Measurements from ENCODE around the gene STRIP2.
"Not testable (repeated sequence)": the region's sequence is repeated elsewhere in the genome, so short reads cannot be mapped to it uniquely, and the experiment has no call there.

Gene STRIP2

GRCh38 chr7:129423700-129424410 is 10.4 kb upstream of the STRIP2 start:
- DNase-seq (ENCODE audit: low spot score) = no peak

- DNase-seq (ENCODE audit: low spot score) = no peak
Observed at GRCh38 chr7:129426482-129426881, 7.8 kb upstream of the STRIP2 start.

GRCh38 chr7:129427526-129428045 is 6.6 kb upstream of the STRIP2 start:
- DNase-seq (ENCODE audit: low spot score) = no peak

GRCh38 chr7:129431911-129432643 is 2.2 kb upstream of the STRIP2 start:
- no peak for DNase-seq (ENCODE audit: low spot score)

- peak; percentile 32 for DNase-seq (ENCODE audit: low spot score)
Observed at GRCh38 chr7:129434675-129435318, 565 bp downstream of the STRIP2 start.

GRCh38 chr7:129435414-129435829 is 1.2 kb downstream of the STRIP2 start:
- no peak for DNase-seq (ENCODE audit: low spot score)

GRCh38 chr7:129436335-129436923 is 2.2 kb downstream of the STRIP2 start:
- DNase-seq (ENCODE audit: low spot score) = no peak

GRCh38 chr7:129437190-129437589 is 3.0 kb downstream of the STRIP2 start:
- DNase-seq (ENCODE audit: low spot score) = no peak

- no peak for DNase-seq (ENCODE audit: low spot score)
Observed at GRCh38 chr7:129438281-129438838, 4.1 kb downstream of the STRIP2 start.

- DNase-seq (ENCODE audit: low spot score) = peak; percentile 19
Observed at GRCh38 chr7:129438839-129439651, 4.8 kb downstream of the STRIP2 start.

- no peak for DNase-seq (ENCODE audit: low spot score)
Observed at GRCh38 chr7:129439963-129440625, 5.9 kb downstream of the STRIP2 start.

GRCh38 chr7:129443612-129444011 is 9.4 kb downstream of the STRIP2 start:
- no peak for DNase-seq (ENCODE audit: low spot score)

- not testable (repeated sequence) for DNase-seq (ENCODE audit: low spot score)
Observed at GRCh38 chr7:129444776-129445175, 10.5 kb downstream of the STRIP2 start.

- DNase-seq (ENCODE audit: low spot score) = not testable (repeated sequence)
Observed at GRCh38 chr7:129446925-129447324, 12.7 kb downstream of the STRIP2 start.

- not testable (repeated sequence) for DNase-seq (ENCODE audit: low spot score)
Observed at GRCh38 chr7:129447445-129447844, 13.2 kb downstream of the STRIP2 start.

GRCh38 chr7:129448608-129449007 is 14.4 kb downstream of the STRIP2 start:
- not testable (repeated sequence) for DNase-seq (ENCODE audit: low spot score)

GRCh38 chr7:129450295-129450694 is 16.1 kb downstream of the STRIP2 start:
- no peak for DNase-seq (ENCODE audit: low spot score)

GRCh38 chr7:129452589-129453231 is 18.5 kb downstream of the STRIP2 start:
- DNase-seq (ENCODE audit: low spot score) = no peak

GRCh38 chr7:129453510-129454248 is 19.4 kb downstream of the STRIP2 start:
- DNase-seq (ENCODE audit: low spot score) = no peak

GRCh38 chr7:129454249-129454551 is 20.0 kb downstream of the STRIP2 start:
- DNase-seq (ENCODE audit: low spot score) = no peak

All from hepatic stellate cell (primary cell).